Measurements from ENCODE around the gene ZNF213.

Gene ZNF213

GRCh38 chr16:3101018-3101840 is 33.6 kb upstream of the ZNF213 start:
- no peak for FAIRE-seq

DNA sequence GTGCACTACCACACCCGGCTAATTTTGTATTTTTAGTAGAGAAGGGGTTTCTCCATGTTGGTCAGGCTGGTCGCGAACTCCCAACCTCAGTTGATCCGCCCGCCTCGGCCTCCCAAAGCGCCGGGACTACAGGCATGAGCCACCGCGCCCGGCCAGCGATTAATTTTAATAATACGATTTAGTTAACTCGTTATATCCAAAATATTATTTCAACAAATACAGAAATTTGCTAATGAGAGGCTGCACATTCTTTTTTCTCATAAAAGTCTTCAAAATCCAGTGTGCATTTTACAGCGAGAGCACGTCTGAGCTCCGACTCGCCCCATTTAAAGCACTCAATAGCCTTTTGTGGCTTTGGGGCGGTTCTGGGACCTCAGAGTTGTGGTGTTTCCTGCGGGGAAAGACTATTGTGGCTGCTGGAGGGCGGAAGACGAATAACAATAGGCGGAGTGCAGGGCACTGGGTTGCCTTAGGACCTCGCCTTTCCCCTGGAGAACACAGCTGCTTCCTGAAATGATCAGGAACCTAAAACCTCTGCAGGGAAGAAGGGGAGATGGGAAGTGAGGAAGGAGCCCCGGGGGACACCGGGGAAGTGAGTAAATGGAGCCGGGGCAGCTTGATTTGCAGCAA is 32.9 kb upstream of the ZNF213 start:
- FAIRE-seq: no peak

DNA sequence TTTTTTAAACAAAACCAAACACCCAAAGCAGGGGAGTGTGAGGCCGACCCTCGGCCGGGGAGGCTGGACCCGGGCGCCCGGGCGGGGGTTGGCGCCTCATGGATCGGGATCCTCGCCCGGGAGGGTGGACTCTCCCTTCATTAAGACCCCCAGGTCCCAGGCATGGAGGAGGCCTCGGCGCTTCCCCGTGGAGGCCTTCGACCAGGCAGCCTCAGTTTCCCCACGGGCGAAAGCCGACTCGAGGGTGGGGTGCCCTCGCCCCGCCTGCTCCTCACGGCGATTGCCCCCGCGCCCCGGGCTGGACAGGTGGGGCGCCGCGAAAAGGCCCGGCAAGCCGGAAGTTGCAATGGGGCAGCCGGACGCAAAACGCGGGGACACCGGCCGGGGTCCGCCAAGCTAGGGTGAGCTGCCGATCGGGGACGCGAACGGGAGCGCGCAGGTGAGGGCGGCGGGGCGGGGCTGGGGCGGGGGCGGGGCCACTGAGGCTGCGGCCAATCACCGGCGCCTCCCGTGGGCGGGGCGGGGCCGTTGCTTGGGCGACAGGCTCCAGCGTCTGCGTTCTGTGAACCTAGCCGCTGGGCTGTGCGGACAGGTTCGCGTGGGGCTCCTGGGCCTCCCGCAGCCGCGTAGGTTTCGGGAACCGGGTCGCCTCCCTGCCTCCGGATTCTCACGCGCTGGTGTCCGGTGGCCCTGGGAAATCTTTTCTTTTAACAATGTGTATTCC is 28.5 kb upstream of the ZNF213 start:
- no peak for FAIRE-seq

GRCh38 chr16:3112058-3112880 is 22.6 kb upstream of the ZNF213 start, which contains the start of gene ZNF205:
TSS of gene ZNF205 (plus strand) at chr16:3112586. CDS start at chr16:3113431, 845 bp downstream.
- no peak for FAIRE-seq

DNA sequence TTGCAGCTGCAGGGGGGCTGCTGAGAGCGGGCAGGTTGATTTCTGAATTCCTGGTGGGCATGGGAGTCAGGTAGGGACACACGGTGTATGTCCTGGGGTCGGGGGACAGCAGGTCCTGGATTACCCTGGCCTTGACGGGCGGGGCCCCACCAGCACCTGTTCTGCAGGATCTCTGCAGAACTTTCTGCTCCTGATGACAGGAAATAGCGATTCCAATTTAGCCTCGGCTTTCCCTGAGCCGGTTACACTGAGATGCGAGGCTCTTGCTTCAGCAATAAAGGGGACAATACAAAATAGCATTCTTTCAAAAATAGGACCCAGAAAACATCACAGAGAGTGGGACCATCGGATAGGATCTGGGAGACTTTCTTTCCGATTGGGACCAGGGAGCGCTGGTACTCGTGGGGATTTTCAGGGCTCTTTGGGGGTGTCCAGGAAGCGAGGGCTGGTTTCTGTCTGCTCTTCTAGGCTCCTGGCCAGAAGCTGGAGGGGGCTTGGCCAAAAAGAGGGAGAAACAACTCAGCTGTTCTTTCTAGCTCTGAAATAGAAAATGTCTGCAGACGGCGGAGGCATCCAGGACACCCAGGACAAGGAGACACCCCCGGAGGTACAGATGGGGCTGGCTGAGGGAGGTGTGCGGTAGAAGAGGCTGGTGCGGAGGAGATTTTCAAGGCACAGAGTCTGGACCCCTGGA is 21.8 kb upstream of the ZNF213 start:
- FAIRE-seq: no peak

DNA sequence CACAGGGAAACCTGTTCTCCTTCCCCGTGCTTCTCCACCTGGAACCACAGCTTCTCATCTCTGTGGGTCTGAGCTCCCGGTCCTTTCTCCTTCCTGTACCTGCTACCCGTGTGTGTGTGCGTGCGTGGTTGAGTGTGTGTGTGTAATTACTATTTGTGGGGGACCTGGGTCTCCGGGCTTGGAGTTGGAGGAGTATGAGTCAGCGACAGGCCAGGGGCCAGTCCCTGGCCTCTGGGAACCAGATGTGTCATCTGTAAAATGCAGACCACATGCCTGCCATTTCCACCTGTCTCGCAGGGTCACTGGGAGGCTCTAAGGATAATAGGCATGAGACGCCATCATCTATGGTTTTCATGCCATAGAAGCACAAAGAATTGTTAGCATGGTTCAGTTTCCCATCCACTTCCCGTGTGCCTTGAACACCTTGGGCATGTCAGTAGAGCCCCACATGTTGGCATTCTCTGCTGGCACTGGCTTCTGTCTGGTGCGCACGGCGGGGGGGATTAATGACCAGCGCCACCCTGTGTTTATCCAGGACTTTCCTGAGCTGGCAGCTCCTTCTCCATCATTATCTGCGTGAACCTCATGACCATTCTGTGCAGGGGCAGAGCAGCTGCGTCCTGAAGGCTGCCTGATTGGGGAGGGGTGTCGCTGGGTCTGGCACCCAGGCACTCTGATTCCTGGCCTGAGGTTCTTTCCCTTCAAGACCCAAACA is 20.9 kb upstream of the ZNF213 start:
- no peak for FAIRE-seq

DNA sequence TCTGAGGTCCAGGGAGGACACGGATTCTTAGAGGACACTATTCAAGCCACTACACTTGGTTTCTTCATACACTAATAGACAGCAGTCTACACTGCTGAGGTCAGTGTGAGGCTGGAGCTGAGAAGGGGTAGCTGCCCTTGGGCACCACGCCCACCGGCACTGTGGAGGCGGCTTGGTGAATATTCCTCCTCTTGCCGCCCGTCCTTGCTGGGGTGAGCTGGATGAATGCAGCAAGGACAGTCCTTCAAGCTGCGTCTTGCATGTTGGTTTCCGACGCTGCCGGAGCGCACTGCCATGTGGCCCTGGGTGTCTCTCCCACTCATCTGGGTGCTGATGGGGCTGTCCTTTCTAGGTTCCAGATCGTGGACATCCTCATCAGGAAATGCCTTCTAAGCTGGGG is 19.8 kb upstream of the ZNF213 start:
- no peak for FAIRE-seq

GRCh38 chr16:3115561-3115960 is 19.3 kb upstream of the ZNF213 start:
- no peak for FAIRE-seq

DNA sequence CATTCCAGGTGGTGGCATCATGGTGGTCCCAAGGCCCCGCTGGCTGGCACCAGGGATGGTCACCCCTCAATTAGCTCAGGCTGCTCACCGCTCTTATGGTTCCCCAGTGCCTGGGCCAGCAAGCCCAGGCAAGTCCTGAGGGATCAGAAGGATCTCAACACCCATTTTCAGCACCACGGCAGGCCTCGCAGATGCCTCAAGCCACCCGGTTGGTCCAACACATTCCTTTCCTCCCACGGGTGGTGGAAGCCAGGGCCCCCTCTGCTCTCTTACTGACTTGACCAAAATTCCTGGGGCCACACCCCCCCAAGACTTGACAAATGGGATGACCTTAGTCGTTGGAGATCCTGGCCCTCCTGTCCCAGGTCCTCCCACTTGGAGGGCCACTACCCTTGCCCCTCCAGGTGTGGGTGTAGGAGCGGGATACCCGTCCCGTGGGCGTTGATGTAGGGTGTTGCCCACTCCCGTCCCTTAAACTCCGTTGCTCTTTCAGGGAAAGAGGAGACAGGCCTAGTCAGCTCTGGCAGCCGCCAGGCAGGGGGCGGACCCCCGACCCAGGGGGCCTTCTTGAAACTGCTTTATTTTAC is 16.5 kb upstream of the ZNF213 start:
- no peak for FAIRE-seq

DNA sequence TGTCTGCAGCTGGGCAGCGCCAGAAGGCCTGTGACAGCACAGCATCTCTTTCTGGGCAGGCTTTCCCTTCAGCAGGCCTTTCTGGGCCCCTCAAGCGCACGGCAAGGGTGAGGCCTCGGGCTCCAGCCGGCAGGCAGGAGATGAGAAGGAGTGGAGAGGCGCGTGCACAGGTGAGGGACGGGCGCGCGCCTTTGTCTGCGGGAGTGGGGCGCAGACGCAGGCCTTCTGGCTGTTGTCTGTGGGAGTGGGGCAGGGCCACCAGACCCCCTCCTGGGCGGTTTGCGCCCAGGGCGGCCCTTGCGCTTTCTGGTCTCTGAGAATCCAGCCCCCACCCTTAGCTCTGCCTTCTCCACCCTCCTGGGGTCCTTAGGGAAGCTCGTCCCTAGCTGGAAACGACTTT is 16.0 kb upstream of the ZNF213 start:
- no peak for FAIRE-seq

- no peak for FAIRE-seq
These were observed 15.5 kb upstream of the ZNF213 start for GRCh38 chr16:3119286-3119685.

DNA sequence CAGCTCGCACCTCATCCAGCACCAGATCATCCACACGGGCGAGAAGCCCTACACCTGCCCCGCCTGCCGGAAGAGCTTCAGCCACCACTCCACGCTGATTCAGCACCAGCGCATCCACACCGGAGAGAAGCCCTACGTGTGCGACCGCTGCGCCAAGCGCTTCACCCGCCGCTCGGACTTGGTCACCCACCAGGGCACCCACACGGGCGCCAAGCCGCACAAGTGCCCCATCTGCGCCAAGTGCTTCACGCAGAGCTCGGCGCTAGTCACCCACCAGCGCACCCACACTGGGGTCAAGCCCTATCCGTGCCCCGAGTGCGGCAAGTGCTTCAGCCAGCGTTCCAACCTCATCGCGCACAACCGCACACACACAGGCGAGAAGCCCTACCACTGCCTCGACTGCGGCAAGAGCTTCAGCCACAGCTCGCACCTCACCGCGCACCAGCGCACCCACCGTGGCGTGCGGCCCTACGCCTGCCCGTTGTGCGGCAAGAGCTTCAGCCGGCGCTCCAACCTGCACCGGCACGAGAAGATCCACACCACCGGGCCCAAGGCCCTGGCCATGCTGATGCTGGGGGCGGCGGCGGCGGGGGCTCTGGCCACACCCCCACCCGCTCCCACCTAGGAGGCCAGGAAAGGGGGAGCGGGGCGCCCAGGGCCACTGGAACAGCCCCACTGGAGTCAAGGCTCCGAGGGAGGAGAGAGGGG is 15.0 kb upstream of the ZNF213 start:
- no peak for FAIRE-seq

DNA sequence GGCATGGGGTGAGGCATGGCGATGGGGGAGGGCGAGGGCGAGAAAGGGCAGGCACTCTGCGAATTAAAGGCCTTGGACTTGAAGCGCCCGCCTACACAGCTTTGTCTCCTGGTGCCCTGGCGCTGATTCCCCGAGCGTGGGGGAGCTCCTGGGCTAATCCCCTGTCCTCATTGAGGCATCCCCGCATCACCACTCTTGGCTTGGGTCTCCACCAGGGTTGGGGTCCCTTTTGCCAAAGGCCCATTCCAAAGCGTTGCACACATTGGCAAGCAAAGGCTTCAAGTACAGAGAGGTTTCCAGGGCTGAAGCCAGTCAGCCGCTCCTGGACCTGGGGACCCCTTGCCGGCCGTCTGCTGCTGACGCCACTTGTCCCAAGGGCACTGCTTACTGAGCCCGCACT is 14.4 kb upstream of the ZNF213 start:
- FAIRE-seq: no peak

DNA sequence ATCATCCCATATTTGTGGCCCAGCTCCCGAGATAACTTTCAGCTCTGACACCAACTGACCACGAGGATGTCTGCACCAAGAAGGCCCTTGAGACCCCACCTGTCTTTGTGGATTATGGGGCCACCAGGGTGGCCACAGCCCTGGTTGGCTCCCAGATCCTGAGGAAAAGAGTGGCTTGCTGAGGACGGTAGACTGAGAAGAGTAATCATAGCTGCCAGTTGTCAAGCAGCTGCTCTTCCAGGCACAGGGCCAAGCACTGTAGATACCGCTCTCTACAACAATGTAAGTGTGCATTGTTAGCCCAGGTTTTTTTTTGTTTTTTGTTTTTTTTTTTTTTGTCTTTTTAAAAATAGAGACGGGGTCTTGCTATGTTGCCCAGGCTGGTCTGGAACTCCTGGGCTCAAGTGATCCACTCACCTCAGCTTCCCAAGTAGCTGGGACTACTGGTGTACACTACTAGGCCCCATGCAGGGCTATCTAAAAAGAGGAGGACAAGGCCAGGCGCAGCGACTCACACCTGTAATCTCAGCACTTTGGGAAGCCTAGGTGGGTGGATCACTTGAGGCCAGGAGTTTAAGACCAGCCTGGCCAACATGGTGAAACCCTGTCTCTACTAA is 12.9 kb upstream of the ZNF213 start:
- FAIRE-seq: no peak

- FAIRE-seq: no peak
These were observed 11.8 kb upstream of the ZNF213 start for GRCh38 chr16:3122926-3123570.

- FAIRE-seq: peak; percentile 96
These were observed 10.6 kb upstream of the ZNF213 start for GRCh38 chr16:3123986-3124886.

- no peak for FAIRE-seq
These were observed 7.1 kb upstream of the ZNF213 start for GRCh38 chr16:3127745-3128144.

Data from TTC549 (cell line).